DND-41 (cell line): ENCODE results near the gene ITGA1.

Source experiments
- ATAC-seq: fragments of 200-7000 bp; cut with Tn5 transposase; 3 replicates; pipeline ENCODE4 v1.9.1; 2021; ENCODE audit warnings: low read depth; ENCODE audit not compliant: insufficient read depth
- DNase-seq: peaks from one replicate; pipeline ENCODE4 v3.0.0-alpha.2; 2020
- H2AFZ ChIP-seq: 2 replicates; pipeline ENCODE4 v1.6.0; 2012; ENCODE audit warnings: low read depth, low read length
- H3K27ac ChIP-seq: 2 replicates; pipeline ENCODE4 v1.5.1; 2012; ENCODE audit warnings: low read length, inconsistent platforms
- H3K27me3 ChIP-seq: fragments of 200-600 bp; sonication (generic); 2 replicates; pipeline ENCODE4 v1.6.0; 2012; ENCODE audit warnings: low read length, mild to moderate bottlenecking, inconsistent platforms; ENCODE audit not compliant: insufficient read depth, poor library complexity
- H3K36me3 ChIP-seq: 2 replicates; pipeline ENCODE4 v1.5.1; 2012; ENCODE audit warnings: low read length, inconsistent platforms; ENCODE audit not compliant: insufficient read depth
- H3K4me1 ChIP-seq: 2 replicates; pipeline ENCODE4 v1.5.1; 2012; ENCODE audit warnings: mild to moderate bottlenecking, low read length; ENCODE audit not compliant: insufficient read depth
- H3K4me2 ChIP-seq: 2 replicates; pipeline ENCODE4 v1.6.0; 2012; ENCODE audit warnings: mild to moderate bottlenecking, moderate library complexity, low read length, inconsistent platforms; ENCODE audit not compliant: insufficient read depth
- H3K4me3 ChIP-seq, 2 experiments: fragments of 200-600 bp in 1 of 2; shearing (Covaris generic) in 1 of 2; 2 replicates each; pipeline ENCODE4 v1.5.1; 2012 to 2016; ENCODE audit warnings: inconsistent platforms in 2 of 2, low read length in 2 of 2, mild to moderate bottlenecking in 2 of 2, low read depth in 1 of 2, moderate library complexity in 1 of 2
- H3K79me2 ChIP-seq: 2 replicates; pipeline ENCODE4 v1.6.0; 2012; ENCODE audit warnings: low read length, inconsistent platforms; ENCODE audit not compliant: insufficient read depth
- H3K9ac ChIP-seq: 2 replicates; pipeline ENCODE4 v1.6.0; 2012; ENCODE audit warnings: low read depth, mild to moderate bottlenecking, inconsistent platforms, low read length, moderate library complexity
- H3K9me3 ChIP-seq: 2 replicates; pipeline ENCODE4 v1.5.1; 2012; ENCODE audit warnings: low read length, moderate library complexity, mild to moderate bottlenecking, inconsistent platforms; ENCODE audit not compliant: insufficient read depth, severe bottlenecking
- H4K20me1 ChIP-seq: 2 replicates; pipeline ENCODE4 v1.6.0; 2012; ENCODE audit warnings: low read length; ENCODE audit not compliant: insufficient read depth
- CTCF ChIP-seq: IDR thresholded peaks from 2 replicates; pipeline ENCODE4 v1.5.1; 2012; ENCODE audit warnings: borderline replicate concordance, low read length, moderate library complexity, mild to moderate bottlenecking; ENCODE audit not compliant: poor library complexity, severe bottlenecking; ENCODE audit errors: extremely low read depth
- EZH2 ChIP-seq: IDR thresholded peaks from 3 replicates; pipeline ENCODE4 v1.6.1; 2012; ENCODE audit warnings: borderline replicate concordance, low read depth, mild to moderate bottlenecking, moderate library complexity, low read length, inconsistent platforms; ENCODE audit not compliant: severe bottlenecking

ITGA1 gene

GRCh38 chr5:52881468-52881867 is 93.8 kb downstream of the ITGA1 start:
- H3K9me3 ChIP-seq = no peaks in the 10 kb centered on the region
- TF ChIP-seq EZH2 = no peak
- no peak for TF ChIP-seq CTCF
- no peak overlapping the region for H3K4me3 ChIP-seq
- no peaks in the 10 kb centered on the region for H4K20me1 ChIP-seq
- no peak overlapping the region for H3K27ac ChIP-seq
- no peak overlapping the region for H2AFZ ChIP-seq
- H3K9ac ChIP-seq = no peak overlapping the region
- no peaks in the 10 kb centered on the region for H3K4me1 ChIP-seq
- no peaks in the 10 kb centered on the region for H3K79me2 ChIP-seq
- peaks cover 10% of the 10 kb centered on the region; the same call in 1 of the 2 replicates for H3K36me3 ChIP-seq
- no peak for ATAC-seq
- no peak for DNase-seq
- H3K27me3 ChIP-seq = no peaks in the 10 kb centered on the region
- no peak overlapping the region for H3K4me2 ChIP-seq

- TF ChIP-seq CTCF (no peak), EZH2 (no peak)
Observed at GRCh38 chr5:52883110-52883509, 95.4 kb downstream of the ITGA1 start.

GRCh38 chr5:52884453-52884852 is 96.7 kb downstream of the ITGA1 start:
- H3K79me2 ChIP-seq = no peaks in the 10 kb centered on the region
- ATAC-seq (no peak), DNase-seq (no peak)
- H3K4me3 ChIP-seq = no peak overlapping the region
- H3K36me3 ChIP-seq = peaks cover 15% of the 10 kb centered on the region
- no peaks in the 10 kb centered on the region for H3K9me3 ChIP-seq
- no peaks in the 10 kb centered on the region for H3K27me3 ChIP-seq
- H3K4me1 ChIP-seq = no peaks in the 10 kb centered on the region
- H2AFZ ChIP-seq = no peak overlapping the region
- H3K27ac ChIP-seq = no peak overlapping the region
- no peaks in the 10 kb centered on the region for H4K20me1 ChIP-seq
- no peak overlapping the region for H3K9ac ChIP-seq
- no peak overlapping the region for H3K4me2 ChIP-seq
- TF ChIP-seq EZH2 (no peak), CTCF (no peak)

More at GRCh38 chr5:52883110-52883509, 95.4 kb downstream of the ITGA1 start:
- Histone ChIP-seq H3K4me2 (no peak overlapping the region), H3K9me3 (no peaks in the 10 kb centered on the region), H3K27me3 (no peaks in the 10 kb centered on the region), H3K4me3 (no peak overlapping the region), H3K36me3 (peaks cover 10% of the 10 kb centered on the region; the same call in 1 of the 2 replicates), H4K20me1 (no peaks in the 10 kb centered on the region), H2AFZ (no peak overlapping the region), H3K27ac (no peak overlapping the region), H3K9ac (no peak overlapping the region), H3K4me1 (no peaks in the 10 kb centered on the region), H3K79me2 (no peaks in the 10 kb centered on the region)
- no peak for ATAC-seq
- no peak for DNase-seq

GRCh38 chr5:52885614-52886013 is 97.9 kb downstream of the ITGA1 start:
- H2AFZ ChIP-seq = no peak overlapping the region
- H3K4me2 ChIP-seq = no peak overlapping the region
- H4K20me1 ChIP-seq = no peaks in the 10 kb centered on the region
- H3K4me3 ChIP-seq = no peak overlapping the region
- no peak for DNase-seq
- no peak overlapping the region for H3K27ac ChIP-seq
- no peaks in the 10 kb centered on the region for H3K4me1 ChIP-seq
- no peaks in the 10 kb centered on the region for H3K27me3 ChIP-seq
- H3K9me3 ChIP-seq = no peaks in the 10 kb centered on the region
- no peak for ATAC-seq
- TF ChIP-seq CTCF = no peak
- no peak overlapping the region for H3K9ac ChIP-seq
- no peaks in the 10 kb centered on the region for H3K79me2 ChIP-seq
- peaks cover 19% of the 10 kb centered on the region for H3K36me3 ChIP-seq
